Breast epithelium (tissue), 3 donors: ENCODE results near the gene MREG.

ENCODE experiments used
- CTCF ChIP-seq, 3 donors: fragments of 450-650 bp; IDR thresholded peaks; one replicate each; pipeline ENCODE4 v1.5.1; 2016 to 2017; ENCODE audit warnings: antibody characterized with exemption in 3 of 3, mild to moderate bottlenecking in 3 of 3, moderate library complexity in 3 of 3
- POLR2A ChIP-seq: fragments of 450-650 bp; IDR thresholded peaks from one replicate; pipeline ENCODE4 v1.6.1; 2016; ENCODE audit warnings: antibody characterized with exemption, mild to moderate bottlenecking, moderate library complexity
- POLR2AphosphoS5 ChIP-seq, 3 donors: sonication (generic); formaldehyde crosslinking; IDR thresholded peaks; one replicate each; pipeline ENCODE4 v1.6.1; 2017; ENCODE audit warnings: antibody characterized with exemption in 3 of 3

- TF ChIP-seq POLR2A (no peak), CTCF (IDR thresholded peaks at IDR 0.05) (no peak), POLR2AphosphoS5 (IDR thresholded peaks at IDR 0.05) (no peak)
Observed at GRCh38 chr2:216030216-216030615, 16.9 kb upstream of the MREG start.
